ENCODE data around the gene MPZL2.
A peak's percentile ranks its signal among the peaks of the same experiment; 100 is the strongest.

The MPZL2 gene

DNA sequence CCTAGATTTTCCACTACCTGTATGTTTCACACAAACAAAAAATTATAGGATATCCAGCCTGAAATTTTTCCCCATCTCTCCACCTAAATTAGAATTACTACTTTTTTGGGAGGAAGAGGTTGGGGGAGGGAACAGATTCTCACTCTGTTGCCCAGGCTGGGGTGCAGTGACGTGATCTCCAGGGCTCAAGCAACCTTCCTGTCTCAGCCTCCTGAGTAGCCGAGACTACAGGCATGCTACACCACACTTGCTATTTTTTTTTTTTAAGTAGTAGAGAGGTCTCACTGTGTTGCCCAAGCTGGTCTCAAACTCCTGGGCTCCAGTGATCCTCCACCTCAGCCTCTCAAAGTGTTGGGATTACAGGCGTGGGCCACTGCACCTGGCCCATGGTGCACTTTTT lies 48.8 kb downstream of the MPZL2 start:
- H3K27ac ChIP-seq (replicated peaks) = peak overlapping the region; percentile 76
- TF ChIP-seq GABPA (IDR thresholded peaks at IDR 0.05; ENCODE audit: low read depth) = no peak
- TF ChIP-seq, protein P1, sequence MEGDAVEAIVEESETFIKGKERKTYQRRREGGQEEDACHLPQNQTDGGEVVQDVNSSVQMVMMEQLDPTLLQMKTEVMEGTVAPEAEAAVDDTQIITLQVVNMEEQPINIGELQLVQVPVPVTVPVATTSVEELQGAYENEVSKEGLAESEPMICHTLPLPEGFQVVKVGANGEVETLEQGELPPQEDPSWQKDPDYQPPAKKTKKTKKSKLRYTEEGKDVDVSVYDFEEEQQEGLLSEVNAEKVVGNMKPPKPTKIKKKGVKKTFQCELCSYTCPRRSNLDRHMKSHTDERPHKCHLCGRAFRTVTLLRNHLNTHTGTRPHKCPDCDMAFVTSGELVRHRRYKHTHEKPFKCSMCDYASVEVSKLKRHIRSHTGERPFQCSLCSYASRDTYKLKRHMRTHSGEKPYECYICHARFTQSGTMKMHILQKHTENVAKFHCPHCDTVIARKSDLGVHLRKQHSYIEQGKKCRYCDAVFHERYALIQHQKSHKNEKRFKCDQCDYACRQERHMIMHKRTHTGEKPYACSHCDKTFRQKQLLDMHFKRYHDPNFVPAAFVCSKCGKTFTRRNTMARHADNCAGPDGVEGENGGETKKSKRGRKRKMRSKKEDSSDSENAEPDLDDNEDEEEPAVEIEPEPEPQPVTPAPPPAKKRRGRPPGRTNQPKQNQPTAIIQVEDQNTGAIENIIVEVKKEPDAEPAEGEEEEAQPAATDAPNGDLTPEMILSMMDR (IDR thresholded peaks at IDR 0.05; ENCODE audit: insufficient read depth, low read length) = no peak
- no peak for TF ChIP-seq POLR2AphosphoS5 (IDR thresholded peaks at IDR 0.05; ENCODE audit: low read depth)
- TF ChIP-seq SPI1 (IDR thresholded peaks at IDR 0.05; ENCODE audit: borderline replicate concordance, low read depth) = no peak
- no peak for TF ChIP-seq REST (IDR thresholded peaks at IDR 0.05; ENCODE audit: insufficient replicate concordance, low read depth)
- DNase-seq (ENCODE audit: low read depth in 1 of 2, low spot score in 1 of 2) = peak in 1 of 2 experiments; percentile 52
- no peak overlapping the region for H3K4me3 ChIP-seq (replicated peaks; ENCODE audit: insufficient read depth, low read length)
- no peaks in the 10 kb centered on the region for H3K27me3 ChIP-seq (ENCODE audit: insufficient read depth, poor library complexity, severe bottlenecking)

DNA sequence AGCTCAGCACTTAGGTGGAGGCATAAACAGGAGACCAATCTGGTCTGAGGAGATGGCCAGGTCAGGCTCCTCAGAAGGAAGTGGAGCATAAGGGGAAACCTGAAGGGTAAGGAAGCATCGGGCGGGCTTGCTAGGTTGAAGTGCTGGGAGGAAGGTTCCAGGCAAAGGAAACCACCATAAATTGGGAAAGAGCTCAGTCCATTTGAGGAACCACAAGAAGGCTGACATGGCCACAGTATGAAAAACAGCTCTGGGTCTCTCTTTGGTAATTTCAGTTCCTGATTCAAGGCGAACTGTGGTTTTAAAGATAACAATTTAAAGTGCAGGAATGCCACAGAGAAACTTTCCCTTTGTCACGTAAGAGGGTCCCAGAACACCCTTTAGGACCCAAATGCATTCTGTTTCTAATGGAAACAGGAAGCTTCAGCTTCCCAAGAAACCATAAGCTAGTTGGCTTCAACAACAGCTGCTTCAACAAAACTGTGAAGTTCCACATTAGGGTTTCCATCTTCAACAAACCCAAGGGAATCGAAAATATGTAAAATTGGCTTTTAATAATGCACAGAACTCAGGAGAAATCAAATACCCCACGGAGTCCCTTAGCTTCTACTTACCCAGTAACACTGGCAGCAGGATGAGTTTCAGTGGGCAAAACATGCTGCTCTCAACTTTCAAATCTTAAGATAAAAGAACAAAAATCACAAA lies 49.7 kb downstream of the MPZL2 start:
- TF ChIP-seq POLR2AphosphoS5 (IDR thresholded peaks at IDR 0.05; ENCODE audit: low read depth) (peak; percentile 66), SPI1 (IDR thresholded peaks at IDR 0.05; ENCODE audit: borderline replicate concordance, low read depth) (peak; percentile 87), GABPA (IDR thresholded peaks at IDR 0.05; ENCODE audit: low read depth) (no peak)
- H3K27ac ChIP-seq (replicated peaks) = peak overlapping the region; percentile 76
- DNase-seq (ENCODE audit: low read depth in 1 of 2, low spot score in 1 of 2) = peak; percentile 77 to 92
- no peaks in the 10 kb centered on the region for H3K27me3 ChIP-seq (ENCODE audit: insufficient read depth, poor library complexity, severe bottlenecking)
- no peak overlapping the region for H3K4me3 ChIP-seq (replicated peaks; ENCODE audit: insufficient read depth, low read length)

GRCh38 chr11:118213781-118214180 lies 50.3 kb downstream of the MPZL2 start:
- peak overlapping the region; percentile 76 for H3K27ac ChIP-seq (replicated peaks)

GRCh38 chr11:118213201-118213600 lies 50.9 kb downstream of the MPZL2 start:
- no peaks in the 10 kb centered on the region for H3K27me3 ChIP-seq (ENCODE audit: insufficient read depth, poor library complexity, severe bottlenecking)
- no peak overlapping the region for H3K4me3 ChIP-seq (replicated peaks; ENCODE audit: insufficient read depth, low read length)
- DNase-seq (ENCODE audit: low read depth in 1 of 2, low spot score in 1 of 2) = no peak
- TF ChIP-seq POLR2AphosphoS5 (IDR thresholded peaks at IDR 0.05; ENCODE audit: low read depth) (no peak), SPI1 (IDR thresholded peaks at IDR 0.05; ENCODE audit: borderline replicate concordance, low read depth) (no peak)
- peak overlapping the region; percentile 76 for H3K27ac ChIP-seq (replicated peaks)

More at GRCh38 chr11:118213781-118214180, 50.3 kb downstream of the MPZL2 start:
- Histone ChIP-seq H3K27me3 (ENCODE audit: insufficient read depth, poor library complexity, severe bottlenecking) (no peaks in the 10 kb centered on the region), H3K4me3 (replicated peaks; ENCODE audit: insufficient read depth, low read length) (no peak overlapping the region)
- no peak for TF ChIP-seq POLR2AphosphoS5 (IDR thresholded peaks at IDR 0.05; ENCODE audit: low read depth)
- no peak for DNase-seq (ENCODE audit: low read depth in 1 of 2, low spot score in 1 of 2)

- DNase-seq (ENCODE audit: low read depth in 1 of 2, low spot score in 1 of 2) = peak in 1 of 2 experiments; percentile 54
Observed at GRCh38 chr11:118212781-118213191, 51.3 kb downstream of the MPZL2 start.

GRCh38 chr11:118212131-118212725 lies 51.9 kb downstream of the MPZL2 start:
- no peak overlapping the region for H3K4me3 ChIP-seq (replicated peaks; ENCODE audit: insufficient read depth, low read length)
- H3K27me3 ChIP-seq (ENCODE audit: insufficient read depth, poor library complexity, severe bottlenecking) = no peaks in the 10 kb centered on the region
- DNase-seq (ENCODE audit: low read depth in 1 of 2, low spot score in 1 of 2) = peak; percentile 77 to 87
- H3K27ac ChIP-seq (replicated peaks) = peak overlapping the region; percentile 76
- TF ChIP-seq, protein P1 (IDR thresholded peaks at IDR 0.05; ENCODE audit: insufficient read depth, low read length) = no peak
- TF ChIP-seq GABPA (IDR thresholded peaks at IDR 0.05; ENCODE audit: low read depth) (no peak), REST (IDR thresholded peaks at IDR 0.05; ENCODE audit: insufficient replicate concordance, low read depth) (no peak), POLR2AphosphoS5 (IDR thresholded peaks at IDR 0.05; ENCODE audit: low read depth) (no peak), SPI1 (IDR thresholded peaks at IDR 0.05; ENCODE audit: borderline replicate concordance, low read depth) (no peak)

More at GRCh38 chr11:118212781-118213191, 51.3 kb downstream of the MPZL2 start:
- TF ChIP-seq POLR2AphosphoS5 (IDR thresholded peaks at IDR 0.05; ENCODE audit: low read depth) (no peak), SPI1 (IDR thresholded peaks at IDR 0.05; ENCODE audit: borderline replicate concordance, low read depth) (peak; percentile 51; the same call in 1 of the 2 replicates)
- peak overlapping the region; percentile 76 for H3K27ac ChIP-seq (replicated peaks)
- H3K4me3 ChIP-seq (replicated peaks; ENCODE audit: insufficient read depth, low read length) = no peak overlapping the region
- H3K27me3 ChIP-seq (ENCODE audit: insufficient read depth, poor library complexity, severe bottlenecking) = no peaks in the 10 kb centered on the region

Data from HL-60 (cell line).